ENCODE data around the gene PLXNA4.

DNA sequence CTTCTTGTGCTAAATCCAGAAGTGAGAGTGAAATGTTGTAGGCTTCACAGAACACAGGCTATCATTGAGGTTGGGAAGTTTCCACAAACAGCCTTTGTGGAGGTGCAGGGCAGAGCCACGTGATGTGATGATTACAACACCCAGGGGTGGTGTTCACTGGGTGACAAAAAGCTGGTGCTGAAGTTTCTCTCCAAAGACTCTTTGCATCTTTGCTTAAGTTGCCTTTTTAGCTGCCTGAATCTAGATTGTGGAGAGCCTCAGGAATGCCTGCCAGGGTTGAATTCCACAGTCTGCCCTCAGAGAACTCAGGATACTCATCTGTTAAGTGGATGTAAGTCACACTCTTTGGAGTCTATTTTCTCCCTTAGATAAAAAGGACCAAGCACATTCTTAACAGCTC lies 56.3 kb downstream of the PLXNA4 start:
- TF ChIP-seq, protein P1, sequence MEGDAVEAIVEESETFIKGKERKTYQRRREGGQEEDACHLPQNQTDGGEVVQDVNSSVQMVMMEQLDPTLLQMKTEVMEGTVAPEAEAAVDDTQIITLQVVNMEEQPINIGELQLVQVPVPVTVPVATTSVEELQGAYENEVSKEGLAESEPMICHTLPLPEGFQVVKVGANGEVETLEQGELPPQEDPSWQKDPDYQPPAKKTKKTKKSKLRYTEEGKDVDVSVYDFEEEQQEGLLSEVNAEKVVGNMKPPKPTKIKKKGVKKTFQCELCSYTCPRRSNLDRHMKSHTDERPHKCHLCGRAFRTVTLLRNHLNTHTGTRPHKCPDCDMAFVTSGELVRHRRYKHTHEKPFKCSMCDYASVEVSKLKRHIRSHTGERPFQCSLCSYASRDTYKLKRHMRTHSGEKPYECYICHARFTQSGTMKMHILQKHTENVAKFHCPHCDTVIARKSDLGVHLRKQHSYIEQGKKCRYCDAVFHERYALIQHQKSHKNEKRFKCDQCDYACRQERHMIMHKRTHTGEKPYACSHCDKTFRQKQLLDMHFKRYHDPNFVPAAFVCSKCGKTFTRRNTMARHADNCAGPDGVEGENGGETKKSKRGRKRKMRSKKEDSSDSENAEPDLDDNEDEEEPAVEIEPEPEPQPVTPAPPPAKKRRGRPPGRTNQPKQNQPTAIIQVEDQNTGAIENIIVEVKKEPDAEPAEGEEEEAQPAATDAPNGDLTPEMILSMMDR (IDR thresholded peaks at IDR 0.05; ENCODE audit: insufficient read depth, low read length), result no peak
- TF ChIP-seq POLR2AphosphoS5 (IDR thresholded peaks at IDR 0.05; ENCODE audit: low read depth), result no peak
- no peak for TF ChIP-seq GABPA (IDR thresholded peaks at IDR 0.05; ENCODE audit: low read depth)
- TF ChIP-seq, protein P2, sequence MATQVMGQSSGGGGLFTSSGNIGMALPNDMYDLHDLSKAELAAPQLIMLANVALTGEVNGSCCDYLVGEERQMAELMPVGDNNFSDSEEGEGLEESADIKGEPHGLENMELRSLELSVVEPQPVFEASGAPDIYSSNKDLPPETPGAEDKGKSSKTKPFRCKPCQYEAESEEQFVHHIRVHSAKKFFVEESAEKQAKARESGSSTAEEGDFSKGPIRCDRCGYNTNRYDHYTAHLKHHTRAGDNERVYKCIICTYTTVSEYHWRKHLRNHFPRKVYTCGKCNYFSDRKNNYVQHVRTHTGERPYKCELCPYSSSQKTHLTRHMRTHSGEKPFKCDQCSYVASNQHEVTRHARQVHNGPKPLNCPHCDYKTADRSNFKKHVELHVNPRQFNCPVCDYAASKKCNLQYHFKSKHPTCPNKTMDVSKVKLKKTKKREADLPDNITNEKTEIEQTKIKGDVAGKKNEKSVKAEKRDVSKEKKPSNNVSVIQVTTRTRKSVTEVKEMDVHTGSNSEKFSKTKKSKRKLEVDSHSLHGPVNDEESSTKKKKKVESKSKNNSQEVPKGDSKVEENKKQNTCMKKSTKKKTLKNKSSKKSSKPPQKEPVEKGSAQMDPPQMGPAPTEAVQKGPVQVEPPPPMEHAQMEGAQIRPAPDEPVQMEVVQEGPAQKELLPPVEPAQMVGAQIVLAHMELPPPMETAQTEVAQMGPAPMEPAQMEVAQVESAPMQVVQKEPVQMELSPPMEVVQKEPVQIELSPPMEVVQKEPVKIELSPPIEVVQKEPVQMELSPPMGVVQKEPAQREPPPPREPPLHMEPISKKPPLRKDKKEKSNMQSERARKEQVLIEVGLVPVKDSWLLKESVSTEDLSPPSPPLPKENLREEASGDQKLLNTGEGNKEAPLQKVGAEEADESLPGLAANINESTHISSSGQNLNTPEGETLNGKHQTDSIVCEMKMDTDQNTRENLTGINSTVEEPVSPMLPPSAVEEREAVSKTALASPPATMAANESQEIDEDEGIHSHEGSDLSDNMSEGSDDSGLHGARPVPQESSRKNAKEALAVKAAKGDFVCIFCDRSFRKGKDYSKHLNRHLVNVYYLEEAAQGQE (IDR thresholded peaks at IDR 0.05; ENCODE audit: insufficient replicate concordance, low read depth), result no peak
- no peak for TF ChIP-seq SPI1 (IDR thresholded peaks at IDR 0.05; ENCODE audit: borderline replicate concordance, low read depth)
